ENCODE results near the gene FBXL3.

DNA sequence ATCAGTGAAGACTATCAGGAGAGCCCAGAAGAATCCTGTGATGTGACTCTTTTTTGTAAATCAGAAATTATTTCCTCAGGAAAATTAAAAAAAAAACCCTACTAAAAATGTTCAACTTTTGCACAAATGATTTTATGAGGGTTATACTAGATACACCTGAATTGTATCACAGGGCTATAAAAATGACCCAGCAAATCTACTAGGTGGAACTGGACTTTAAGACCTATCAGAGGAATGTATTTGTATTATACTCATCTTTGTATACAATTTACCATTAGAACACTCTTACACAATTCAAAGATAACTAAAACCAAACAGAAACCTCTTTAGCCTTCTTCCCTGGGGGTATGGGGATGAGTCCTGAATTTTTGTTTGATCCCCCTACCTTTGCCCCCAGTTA is 7.2 kb downstream of the FBXL3 start:
- TF ChIP-seq, protein P1, sequence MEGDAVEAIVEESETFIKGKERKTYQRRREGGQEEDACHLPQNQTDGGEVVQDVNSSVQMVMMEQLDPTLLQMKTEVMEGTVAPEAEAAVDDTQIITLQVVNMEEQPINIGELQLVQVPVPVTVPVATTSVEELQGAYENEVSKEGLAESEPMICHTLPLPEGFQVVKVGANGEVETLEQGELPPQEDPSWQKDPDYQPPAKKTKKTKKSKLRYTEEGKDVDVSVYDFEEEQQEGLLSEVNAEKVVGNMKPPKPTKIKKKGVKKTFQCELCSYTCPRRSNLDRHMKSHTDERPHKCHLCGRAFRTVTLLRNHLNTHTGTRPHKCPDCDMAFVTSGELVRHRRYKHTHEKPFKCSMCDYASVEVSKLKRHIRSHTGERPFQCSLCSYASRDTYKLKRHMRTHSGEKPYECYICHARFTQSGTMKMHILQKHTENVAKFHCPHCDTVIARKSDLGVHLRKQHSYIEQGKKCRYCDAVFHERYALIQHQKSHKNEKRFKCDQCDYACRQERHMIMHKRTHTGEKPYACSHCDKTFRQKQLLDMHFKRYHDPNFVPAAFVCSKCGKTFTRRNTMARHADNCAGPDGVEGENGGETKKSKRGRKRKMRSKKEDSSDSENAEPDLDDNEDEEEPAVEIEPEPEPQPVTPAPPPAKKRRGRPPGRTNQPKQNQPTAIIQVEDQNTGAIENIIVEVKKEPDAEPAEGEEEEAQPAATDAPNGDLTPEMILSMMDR (IDR thresholded peaks at IDR 0.05), result no peak
- TF ChIP-seq EZH2 (IDR thresholded peaks at IDR 0.05; ENCODE audit: borderline replicate concordance, insufficient read depth, low read depth, low read length, poor library complexity, severe bottlenecking), result no peak

All from B cell (primary cell).